ENCODE results near the gene AUTS2. TPM values are rescaled to one million over a fixed set of nuclear protein-coding genes. Genes with fewer than 3 reads are reported as not detected.

AUTS2 gene
- 57.1 and 91.0 TPM in 2 replicates for total RNA-seq (2014; rRNA removed; shearing (Covaris generic))
- 32.0 and 36.6 TPM in 2 replicates for polyA plus RNA-seq (2016; fragmentation: Nextera tagmentation; extraction: Ambion mirVana)
- long read RNA-seq, partial matches to known transcripts = 0 of 5 reads
- long read RNA-seq, other reads (novel, unspliced or antisense) = 5 of 5 reads

DNA sequence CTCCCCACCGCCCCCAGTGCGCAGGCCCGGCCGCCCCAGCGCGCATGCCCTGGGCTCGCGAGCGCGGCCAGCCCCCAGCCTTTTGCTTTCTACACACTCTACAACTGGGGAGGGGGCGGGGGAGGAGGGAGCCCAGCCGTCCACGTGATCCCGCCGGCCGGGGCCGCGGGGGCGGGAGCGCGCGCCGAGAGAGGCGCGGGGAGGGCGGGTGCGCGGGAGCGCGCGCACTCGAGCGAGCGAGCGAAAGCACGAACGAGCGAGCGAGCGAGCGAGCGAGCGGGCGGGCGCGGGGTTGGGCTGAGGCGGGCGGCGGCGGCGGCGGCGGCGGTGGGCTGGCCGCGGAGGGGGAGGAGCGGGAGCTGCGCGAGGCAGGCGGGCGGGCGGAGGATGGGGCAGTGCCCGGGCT, at the start of gene AUTS2:
Gene AUTS2 (plus strand): TSS at position 395 of the 406 bp plus-strand sequence. CDS start 1,179 bp downstream, outside the sequence.
- TF ChIP-seq CREB1 (CRISPR knock-in tag; IDR thresholded peaks at IDR 0.05; ENCODE audit: low read depth) (no peak), ZNF331 (CRISPR knock-in tag; IDR thresholded peaks at IDR 0.05; ENCODE audit: low read depth) (no peak), EZH2phosphoT487 (IDR thresholded peaks at IDR 0.05; ENCODE audit: unreplicated experiment) (no peak), JUNB (IDR thresholded peaks at IDR 0.05; ENCODE audit: unreplicated experiment) (no peak), POLR2AphosphoS5 (IDR thresholded peaks at IDR 0.05; ENCODE audit: low read depth) (no peak)
- TF ChIP-seq, protein P1, sequence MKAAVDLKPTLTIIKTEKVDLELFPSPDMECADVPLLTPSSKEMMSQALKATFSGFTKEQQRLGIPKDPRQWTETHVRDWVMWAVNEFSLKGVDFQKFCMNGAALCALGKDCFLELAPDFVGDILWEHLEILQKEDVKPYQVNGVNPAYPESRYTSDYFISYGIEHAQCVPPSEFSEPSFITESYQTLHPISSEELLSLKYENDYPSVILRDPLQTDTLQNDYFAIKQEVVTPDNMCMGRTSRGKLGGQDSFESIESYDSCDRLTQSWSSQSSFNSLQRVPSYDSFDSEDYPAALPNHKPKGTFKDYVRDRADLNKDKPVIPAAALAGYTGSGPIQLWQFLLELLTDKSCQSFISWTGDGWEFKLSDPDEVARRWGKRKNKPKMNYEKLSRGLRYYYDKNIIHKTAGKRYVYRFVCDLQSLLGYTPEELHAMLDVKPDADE (IDR thresholded peaks at IDR 0.05) = no peak
- TF ChIP-seq, protein P2, sequence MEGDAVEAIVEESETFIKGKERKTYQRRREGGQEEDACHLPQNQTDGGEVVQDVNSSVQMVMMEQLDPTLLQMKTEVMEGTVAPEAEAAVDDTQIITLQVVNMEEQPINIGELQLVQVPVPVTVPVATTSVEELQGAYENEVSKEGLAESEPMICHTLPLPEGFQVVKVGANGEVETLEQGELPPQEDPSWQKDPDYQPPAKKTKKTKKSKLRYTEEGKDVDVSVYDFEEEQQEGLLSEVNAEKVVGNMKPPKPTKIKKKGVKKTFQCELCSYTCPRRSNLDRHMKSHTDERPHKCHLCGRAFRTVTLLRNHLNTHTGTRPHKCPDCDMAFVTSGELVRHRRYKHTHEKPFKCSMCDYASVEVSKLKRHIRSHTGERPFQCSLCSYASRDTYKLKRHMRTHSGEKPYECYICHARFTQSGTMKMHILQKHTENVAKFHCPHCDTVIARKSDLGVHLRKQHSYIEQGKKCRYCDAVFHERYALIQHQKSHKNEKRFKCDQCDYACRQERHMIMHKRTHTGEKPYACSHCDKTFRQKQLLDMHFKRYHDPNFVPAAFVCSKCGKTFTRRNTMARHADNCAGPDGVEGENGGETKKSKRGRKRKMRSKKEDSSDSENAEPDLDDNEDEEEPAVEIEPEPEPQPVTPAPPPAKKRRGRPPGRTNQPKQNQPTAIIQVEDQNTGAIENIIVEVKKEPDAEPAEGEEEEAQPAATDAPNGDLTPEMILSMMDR (conservative IDR thresholded peaks at IDR 0.05; ENCODE audit: low read depth in 2 of 2) = no peak
- TF ChIP-seq, protein P3, sequence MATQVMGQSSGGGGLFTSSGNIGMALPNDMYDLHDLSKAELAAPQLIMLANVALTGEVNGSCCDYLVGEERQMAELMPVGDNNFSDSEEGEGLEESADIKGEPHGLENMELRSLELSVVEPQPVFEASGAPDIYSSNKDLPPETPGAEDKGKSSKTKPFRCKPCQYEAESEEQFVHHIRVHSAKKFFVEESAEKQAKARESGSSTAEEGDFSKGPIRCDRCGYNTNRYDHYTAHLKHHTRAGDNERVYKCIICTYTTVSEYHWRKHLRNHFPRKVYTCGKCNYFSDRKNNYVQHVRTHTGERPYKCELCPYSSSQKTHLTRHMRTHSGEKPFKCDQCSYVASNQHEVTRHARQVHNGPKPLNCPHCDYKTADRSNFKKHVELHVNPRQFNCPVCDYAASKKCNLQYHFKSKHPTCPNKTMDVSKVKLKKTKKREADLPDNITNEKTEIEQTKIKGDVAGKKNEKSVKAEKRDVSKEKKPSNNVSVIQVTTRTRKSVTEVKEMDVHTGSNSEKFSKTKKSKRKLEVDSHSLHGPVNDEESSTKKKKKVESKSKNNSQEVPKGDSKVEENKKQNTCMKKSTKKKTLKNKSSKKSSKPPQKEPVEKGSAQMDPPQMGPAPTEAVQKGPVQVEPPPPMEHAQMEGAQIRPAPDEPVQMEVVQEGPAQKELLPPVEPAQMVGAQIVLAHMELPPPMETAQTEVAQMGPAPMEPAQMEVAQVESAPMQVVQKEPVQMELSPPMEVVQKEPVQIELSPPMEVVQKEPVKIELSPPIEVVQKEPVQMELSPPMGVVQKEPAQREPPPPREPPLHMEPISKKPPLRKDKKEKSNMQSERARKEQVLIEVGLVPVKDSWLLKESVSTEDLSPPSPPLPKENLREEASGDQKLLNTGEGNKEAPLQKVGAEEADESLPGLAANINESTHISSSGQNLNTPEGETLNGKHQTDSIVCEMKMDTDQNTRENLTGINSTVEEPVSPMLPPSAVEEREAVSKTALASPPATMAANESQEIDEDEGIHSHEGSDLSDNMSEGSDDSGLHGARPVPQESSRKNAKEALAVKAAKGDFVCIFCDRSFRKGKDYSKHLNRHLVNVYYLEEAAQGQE (IDR thresholded peaks at IDR 0.05; ENCODE audit: unreplicated experiment) = no peak
- TF ChIP-seq, protein P4, sequence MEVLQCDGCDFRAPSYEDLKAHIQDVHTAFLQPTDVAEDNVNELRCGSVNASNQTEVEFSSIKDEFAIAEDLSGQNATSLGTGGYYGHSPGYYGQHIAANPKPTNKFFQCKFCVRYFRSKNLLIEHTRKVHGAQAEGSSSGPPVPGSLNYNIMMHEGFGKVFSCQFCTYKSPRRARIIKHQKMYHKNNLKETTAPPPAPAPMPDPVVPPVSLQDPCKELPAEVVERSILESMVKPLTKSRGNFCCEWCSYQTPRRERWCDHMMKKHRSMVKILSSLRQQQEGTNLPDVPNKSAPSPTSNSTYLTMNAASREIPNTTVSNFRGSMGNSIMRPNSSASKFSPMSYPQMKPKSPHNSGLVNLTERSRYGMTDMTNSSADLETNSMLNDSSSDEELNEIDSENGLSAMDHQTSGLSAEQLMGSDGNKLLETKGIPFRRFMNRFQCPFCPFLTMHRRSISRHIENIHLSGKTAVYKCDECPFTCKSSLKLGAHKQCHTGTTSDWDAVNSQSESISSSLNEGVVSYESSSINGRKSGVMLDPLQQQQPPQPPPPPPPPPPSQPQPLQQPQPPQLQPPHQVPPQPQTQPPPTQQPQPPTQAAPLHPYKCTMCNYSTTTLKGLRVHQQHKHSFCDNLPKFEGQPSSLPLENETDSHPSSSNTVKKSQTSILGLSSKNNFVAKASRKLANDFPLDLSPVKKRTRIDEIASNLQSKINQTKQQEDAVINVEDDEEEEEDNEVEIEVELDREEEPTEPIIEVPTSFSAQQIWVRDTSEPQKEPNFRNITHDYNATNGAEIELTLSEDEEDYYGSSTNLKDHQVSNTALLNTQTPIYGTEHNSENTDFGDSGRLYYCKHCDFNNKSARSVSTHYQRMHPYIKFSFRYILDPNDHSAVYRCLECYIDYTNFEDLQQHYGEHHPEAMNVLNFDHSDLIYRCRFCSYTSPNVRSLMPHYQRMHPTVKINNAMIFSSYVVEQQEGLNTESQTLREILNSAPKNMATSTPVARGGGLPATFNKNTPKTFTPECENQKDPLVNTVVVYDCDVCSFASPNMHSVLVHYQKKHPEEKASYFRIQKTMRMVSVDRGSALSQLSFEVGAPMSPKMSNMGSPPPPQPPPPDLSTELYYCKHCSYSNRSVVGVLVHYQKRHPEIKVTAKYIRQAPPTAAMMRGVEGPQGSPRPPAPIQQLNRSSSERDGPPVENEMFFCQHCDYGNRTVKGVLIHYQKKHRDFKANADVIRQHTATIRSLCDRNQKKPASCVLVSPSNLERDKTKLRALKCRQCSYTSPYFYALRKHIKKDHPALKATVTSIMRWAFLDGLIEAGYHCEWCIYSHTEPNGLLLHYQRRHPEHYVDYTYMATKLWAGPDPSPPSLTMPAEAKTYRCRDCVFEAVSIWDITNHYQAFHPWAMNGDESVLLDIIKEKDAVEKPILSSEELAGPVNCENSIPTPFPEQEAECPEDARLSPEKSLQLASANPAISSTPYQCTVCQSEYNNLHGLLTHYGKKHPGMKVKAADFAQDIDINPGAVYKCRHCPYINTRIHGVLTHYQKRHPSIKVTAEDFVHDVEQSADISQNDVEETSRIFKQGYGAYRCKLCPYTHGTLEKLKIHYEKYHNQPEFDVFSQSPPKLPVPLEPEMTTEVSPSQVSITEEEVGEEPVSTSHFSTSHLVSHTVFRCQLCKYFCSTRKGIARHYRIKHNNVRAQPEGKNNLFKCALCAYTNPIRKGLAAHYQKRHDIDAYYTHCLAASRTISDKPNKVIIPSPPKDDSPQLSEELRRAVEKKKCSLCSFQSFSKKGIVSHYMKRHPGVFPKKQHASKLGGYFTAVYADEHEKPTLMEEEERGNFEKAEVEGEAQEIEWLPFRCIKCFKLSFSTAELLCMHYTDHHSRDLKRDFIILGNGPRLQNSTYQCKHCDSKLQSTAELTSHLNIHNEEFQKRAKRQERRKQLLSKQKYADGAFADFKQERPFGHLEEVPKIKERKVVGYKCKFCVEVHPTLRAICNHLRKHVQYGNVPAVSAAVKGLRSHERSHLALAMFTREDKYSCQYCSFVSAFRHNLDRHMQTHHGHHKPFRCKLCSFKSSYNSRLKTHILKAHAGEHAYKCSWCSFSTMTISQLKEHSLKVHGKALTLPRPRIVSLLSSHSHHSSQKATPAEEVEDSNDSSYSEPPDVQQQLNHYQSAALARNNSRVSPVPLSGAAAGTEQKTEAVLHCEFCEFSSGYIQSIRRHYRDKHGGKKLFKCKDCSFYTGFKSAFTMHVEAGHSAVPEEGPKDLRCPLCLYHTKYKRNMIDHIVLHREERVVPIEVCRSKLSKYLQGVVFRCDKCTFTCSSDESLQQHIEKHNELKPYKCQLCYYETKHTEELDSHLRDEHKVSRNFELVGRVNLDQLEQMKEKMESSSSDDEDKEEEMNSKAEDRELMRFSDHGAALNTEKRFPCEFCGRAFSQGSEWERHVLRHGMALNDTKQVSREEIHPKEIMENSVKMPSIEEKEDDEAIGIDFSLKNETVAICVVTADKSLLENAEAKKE (CRISPR knock-in tag; IDR thresholded peaks at IDR 0.05) = no peak
- Histone ChIP-seq H3K9me2 (ENCODE audit: insufficient read depth) (no peaks in the 10 kb centered on the region), H3K27me3 (ENCODE audit: insufficient read depth) (peaks cover 88% of the 10 kb centered on the region), H3K79me2 (replicated peaks; ENCODE audit: insufficient read depth) (peaks cover 25% of the 10 kb centered on the region), H4K20me1 (replicated peaks; ENCODE audit: insufficient read depth) (peaks cover 19% of the 10 kb centered on the region), H3K4me3 (peak within 1 kb of the TSS; percentile 95), H3K27ac (ENCODE audit: low read depth) (no peak within 1 kb of the TSS), H3K4me2 (peak within 1 kb of the TSS; percentile 96), H2AFZ (peak within 1 kb of the TSS; percentile 95), H3F3A (replicated peaks; ENCODE audit: low read depth) (peaks cover 5% of the 10 kb centered on the region; the same call in 1 of the 2 replicates), H3K4me1 (ENCODE audit: insufficient read depth) (peaks cover 13% of the 10 kb centered on the region), H3K36me3 (ENCODE audit: insufficient read depth) (no peaks in the 10 kb centered on the region)
- Mint-ChIP-seq H3K27ac (no peak within 1 kb of the TSS), H3K36me3 (ENCODE audit: low read depth) (no peaks in the 10 kb centered on the region), H3K27me3 (ENCODE audit: insufficient read depth, low read depth, poor library complexity) (peaks cover 41% of the 10 kb centered on the region), H3K4me1 (peaks cover 11% of the 10 kb centered on the region), H3K4me3 (peak within 1 kb of the TSS; percentile 87), H3K9me3 (peaks cover 3% of the 10 kb centered on the region; the same call in 2 of the 3 replicates)
- DNase-seq (ENCODE audit: low spot score) = peak; percentile 92
- peak; percentile 58 for ATAC-seq

Measured in GM23338 (cell line).